Activated T-helper 1 cell treated with anti-CD3 and anti-CD28 coated beads, Interleukin-2, amount 50 U/mL, for 16 hours (primary cell): ENCODE measurements around the gene AFF3.
"Not testable (repeated sequence)": the region's sequence is repeated elsewhere in the genome, so short reads cannot be mapped to it uniquely, and the experiment has no call there.

ENCODE experiments used
- DNase-seq, 2 donors: peaks; one replicate each; pipeline ENCODE4 v3.0.0-alpha.2; 2020; ENCODE audit warnings: low read depth in 1 of 2, low spot score in 1 of 2

The AFF3 gene

DNA sequence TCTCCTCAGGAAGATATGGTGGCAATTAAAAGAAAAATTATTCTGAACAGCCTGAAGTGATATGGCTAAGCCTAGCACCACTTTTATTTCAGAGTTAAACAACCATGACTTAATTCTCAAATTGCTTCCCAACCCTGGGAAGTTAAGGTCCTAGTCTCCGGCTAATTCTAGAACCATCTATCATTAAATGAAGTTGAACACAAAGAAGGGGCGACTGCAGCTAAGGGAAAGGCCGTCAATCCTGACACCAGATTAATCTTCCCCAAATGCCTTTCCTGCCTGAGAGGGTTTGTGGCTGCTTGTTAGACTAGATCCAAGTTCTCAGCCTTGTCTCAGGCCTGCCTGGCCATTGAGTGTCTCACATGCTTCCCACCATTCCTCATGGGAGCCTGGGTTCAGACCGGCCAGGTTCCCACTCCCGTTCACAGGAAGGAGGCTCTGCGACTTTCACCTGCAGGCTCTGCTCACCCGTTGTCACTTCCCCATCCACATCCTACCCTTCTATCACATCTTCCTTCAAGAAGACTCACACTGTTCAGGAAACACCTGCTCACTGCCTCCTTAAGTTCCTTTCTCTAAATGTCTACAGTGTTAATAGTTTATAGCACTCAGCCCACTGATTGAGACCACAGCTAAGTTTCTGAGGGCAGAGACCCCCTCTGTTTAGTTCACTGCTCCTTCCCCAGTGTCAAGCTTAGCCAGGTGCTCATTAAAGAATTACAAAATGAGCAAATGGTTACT is 369.6 kb downstream of the AFF3 start:
- no peak for DNase-seq

DNA sequence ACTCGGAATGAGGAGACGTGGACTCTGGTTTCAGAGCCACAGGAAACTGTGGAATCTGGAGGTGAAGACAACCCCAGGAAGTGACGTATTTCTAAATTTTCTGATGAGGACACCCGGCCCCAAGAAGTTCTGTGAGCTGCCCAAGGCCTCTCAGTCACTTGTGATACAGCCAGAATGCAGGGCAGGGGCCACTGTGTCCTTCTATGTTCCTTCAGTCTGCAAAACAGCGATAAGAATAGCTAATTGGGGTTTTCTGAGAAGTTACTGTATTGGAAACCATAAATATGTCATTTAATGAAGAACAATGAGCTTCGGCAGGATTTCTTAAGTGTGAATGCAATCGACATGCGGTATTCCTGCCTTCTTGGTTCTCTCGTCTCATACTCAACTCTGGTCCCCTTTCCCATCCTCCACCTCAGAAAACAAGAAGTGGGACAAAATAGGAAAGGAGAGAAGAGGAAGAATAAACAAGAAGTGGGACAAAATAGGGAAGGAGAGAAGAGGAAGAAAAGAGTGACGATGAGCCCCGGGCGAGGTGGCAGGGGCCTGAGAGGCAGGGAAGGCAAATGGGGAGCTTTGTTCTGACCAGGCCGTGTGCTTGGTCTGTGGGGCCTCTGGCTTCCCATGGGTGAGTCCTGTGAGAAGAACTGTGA is 370.6 kb downstream of the AFF3 start:
- no peak for DNase-seq

DNA sequence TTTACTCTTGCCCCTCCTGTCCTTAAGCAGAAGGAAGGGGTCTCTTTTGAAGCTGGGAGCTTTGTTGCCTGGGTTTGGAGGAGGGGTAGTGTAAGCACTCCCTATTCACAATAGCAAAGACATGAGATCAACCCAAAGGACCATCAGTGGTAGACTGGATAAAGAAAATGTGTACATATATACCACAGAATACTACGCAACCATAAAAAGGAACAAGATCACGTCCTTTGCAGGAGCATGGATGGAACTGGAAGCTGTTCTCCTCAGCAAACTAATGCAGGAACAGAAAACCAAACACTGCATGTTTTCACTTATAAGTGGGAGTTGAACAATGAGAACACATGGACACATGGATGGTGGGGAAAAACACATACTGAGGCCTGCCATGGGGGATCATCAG is 371.5 kb downstream of the AFF3 start:
- no peak for DNase-seq

DNA sequence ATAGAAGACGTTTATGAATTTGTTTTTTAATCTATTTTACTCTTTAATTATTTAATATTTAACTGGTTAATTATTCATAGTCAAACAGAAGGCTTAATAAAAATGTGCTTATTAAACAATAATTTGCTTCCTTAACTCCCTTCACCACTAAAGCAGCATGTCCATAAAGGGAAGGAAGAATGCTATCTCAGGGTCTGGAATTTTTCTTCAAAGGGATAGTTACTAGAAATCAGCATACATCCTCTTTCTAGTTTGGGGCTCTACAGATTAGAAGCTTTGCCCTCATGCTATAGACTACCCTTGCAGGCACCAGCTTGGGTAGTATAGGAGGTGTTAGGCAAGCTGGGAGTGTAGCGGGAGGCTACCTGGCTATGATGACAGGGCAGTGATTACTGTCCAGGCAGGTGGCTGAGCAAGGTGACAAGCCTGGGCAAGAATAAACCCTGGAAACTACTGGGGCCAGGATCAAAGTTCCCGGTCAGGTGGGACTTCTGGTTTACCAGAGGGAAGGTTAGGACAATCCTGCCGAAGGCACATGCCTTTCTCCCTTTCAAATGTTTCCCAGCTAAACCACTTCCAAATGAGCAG is 376.6 kb downstream of the AFF3 start:
- DNase-seq = no peak

DNA sequence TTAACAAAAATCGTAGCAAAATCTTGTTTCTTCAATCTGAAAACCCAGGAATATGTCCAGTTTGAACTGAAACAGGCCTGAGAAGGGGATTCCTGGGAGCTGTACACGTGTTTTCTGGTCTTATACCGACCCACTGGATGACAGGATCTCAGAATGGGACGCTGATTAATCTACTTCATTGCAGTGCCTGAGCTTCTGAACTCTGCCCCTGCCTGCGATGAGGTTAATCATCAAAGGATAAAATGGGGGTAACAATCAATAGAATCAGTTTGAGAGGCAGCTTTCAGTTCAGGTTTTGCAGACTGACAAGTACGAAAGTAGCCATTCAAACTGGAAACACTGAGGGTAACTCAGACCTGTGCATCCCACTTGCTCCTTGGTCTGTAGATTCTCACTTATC is 378.6 kb downstream of the AFF3 start:
- DNase-seq = no peak

DNA sequence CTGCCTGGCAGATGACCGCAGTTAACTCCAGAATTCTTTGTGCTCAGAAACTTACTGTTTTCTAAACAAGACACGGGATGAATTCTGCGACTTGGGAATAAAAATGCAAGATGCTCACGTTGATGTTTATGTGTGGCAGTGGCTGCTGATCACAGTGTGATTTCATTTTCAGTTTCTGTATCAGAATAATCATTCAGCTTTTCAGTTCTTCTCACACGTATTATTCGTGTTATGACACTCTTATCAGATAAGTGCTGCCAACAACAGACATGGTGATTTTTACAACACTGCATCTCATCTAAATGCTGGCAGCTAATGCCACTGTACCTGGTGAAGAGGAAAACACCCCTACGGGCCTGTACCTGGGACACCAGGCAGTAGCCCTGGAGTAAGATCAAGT is 379.7 kb downstream of the AFF3 start:
- DNase-seq = no peak

DNA sequence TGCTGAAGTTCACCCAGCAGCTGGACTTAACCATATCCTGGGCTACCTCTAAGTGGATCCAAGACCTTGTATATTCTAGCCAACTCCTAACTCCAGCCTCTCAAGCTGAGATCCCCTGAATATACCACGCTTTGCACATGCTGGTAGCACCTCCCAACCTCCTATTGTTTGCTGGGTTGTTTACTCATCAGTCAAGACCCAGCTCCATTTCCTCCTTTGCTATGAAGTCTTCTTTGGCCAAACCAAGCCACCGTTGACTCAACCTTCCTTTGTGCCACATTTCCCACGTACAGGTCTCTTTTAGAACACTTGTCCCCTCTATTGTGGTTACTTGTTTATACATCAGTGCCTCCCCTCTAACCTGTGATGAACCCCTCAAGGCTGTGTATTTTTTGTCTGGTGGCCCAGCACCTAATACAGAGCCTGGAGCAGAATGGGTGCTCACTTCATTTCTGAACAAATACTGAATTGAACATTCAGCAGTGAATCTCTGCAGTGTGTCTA is 384.7 kb downstream of the AFF3 start:
- no peak for DNase-seq

DNA sequence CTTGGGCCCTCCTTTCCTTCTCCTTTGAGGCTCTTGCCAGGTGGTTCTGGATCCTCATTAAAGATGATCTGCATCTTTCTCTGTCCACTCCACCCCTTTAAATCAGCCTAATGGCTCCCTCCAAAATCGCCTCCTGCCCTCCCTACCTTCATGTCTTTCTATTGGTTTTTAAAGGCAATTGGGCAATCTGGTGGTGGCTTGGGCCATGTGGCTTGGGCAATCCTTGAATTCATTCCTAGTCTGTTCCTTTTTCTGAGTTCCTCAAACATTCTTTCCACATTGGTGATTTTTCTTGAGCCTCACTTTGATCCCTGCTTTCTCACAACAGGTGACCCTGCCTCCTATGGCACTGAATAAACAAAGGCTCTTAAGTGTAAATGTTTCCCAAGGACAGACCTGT is 386.3 kb downstream of the AFF3 start:
- DNase-seq = no peak

DNA sequence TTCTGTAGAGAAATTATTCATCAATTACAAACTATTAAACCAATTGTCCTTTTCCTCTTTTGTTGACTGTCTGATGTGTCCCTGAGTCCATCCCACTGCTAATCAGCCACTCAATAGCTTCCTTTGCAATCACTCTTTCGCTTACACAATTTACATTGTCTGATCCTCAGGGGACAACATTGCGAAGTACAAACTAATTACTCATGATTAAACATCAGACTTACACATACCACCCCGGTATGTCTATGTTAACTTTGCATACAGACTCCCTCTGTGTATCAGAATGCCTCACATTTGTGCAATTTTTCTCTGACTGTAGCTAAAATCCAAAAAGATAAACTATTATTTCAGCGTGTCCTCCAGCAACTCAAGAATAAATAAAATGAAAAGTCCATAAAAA is 388.2 kb downstream of the AFF3 start:
- no peak for DNase-seq

DNA sequence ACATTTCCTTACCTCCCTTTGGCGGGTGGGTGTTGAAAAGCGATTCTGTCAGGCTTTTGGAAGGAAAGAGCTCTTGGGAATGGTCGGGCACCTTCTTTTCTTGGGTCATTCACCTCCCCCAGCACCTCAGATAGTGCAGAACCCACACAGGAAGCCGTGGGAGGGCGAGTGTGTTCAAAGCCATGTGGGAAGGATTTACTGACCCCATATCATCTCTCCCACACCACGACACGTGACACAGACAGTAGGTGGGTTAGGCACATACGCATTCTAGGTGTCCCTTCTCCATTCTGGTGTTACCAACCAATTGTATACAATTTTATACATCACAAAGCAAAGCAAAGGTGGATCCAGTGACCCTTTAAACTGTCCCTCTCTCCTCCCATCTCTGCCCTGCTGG is 388.9 kb downstream of the AFF3 start:
- DNase-seq = no peak

DNA sequence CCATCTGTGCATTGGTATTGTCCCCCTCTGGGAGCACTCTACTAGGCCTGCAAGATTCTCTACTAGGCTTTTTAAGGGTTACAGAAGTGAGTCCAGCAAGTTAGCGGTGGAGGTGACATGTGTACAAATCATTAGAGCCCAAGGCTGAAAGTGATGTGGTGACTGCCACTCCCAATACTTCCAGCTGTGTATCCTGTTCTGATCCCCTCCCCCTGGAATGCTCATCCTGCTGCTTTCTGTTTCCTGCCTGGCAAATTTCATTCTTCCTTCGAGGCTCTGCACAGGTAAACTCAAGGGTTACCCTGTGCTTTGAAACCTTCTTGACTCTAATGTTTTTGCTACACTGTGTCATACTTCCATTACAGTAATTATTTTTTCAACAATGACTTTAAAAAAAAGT is 394.0 kb downstream of the AFF3 start:
- no peak for DNase-seq

DNA sequence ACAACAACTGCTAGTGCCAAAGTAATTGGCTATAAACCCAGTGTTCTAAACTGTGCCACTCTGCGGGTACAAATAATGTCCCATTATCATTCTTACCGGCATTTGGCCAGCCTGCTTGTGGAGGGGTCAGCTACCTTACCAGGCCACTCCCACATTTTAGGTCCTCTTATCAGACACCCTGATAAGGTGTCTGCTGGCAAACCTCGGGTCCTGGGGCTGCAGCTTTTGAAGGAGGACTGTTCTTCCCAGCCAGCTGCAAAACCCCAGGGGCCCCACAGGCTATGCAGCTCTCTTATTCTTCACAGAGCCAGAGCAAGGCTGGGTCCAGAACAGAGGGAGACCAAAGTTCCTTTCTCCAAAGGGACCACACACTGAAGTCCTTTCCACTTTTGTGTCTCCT is 394.5 kb downstream of the AFF3 start:
- no peak for DNase-seq

DNA sequence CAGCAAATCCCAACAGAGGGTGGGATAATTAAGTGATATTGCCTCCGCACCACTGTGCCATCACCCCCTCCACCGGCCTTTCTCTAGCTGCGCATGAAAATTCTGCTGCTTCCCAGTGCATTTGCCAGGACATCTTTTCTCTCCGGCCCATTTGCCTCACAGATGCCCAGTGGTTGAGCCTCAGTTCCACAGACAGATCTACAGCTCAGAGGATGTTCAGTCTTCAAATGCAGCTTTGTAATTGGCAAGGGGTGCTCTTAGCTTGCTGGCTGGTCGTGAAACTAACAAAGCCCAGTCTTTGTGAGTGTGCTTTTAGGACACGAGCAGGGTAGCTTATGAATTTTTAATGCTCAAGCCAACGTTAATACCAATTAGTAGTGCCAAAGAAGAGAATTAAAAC is 399.2 kb downstream of the AFF3 start:
- DNase-seq = no peak

DNA sequence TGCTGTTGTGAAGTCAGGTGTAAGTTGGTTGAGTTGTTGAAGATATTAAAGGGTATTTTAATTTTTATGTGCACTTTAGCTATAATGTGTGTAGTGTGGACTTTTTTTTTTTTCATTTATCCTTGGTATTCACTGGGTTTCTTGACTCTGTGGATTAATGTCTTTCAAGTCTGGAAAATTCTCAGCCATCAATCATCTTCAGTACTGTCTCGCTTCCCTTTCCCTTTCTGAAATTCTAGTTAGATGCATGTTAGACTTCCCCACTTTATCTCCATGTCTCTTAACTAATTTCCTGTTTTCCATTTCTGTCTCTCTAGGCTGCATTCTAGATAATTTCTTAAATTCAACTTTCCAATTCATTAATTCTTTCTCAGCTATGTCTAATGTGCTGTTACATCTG is 404.9 kb downstream of the AFF3 start:
- no peak for DNase-seq

DNA sequence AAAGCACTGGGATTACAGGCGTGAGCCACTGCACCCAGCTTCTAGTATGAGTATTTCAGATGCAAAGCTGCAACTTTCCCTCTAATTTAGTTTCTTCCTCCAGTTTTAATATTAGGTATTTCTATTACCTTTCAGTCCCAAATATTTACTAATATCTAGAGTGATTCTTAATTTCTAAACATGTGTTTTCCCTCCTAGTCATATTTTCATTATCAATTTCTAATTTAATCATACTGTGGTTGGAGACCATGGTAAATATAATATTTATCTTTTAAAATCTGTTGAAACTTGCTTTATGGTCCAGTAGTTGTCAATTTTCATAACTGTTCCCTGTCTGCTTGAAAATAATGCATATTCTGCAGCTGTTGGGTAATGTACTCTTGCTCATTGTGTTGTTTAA is 406.6 kb downstream of the AFF3 start:
- DNase-seq = no peak

DNA sequence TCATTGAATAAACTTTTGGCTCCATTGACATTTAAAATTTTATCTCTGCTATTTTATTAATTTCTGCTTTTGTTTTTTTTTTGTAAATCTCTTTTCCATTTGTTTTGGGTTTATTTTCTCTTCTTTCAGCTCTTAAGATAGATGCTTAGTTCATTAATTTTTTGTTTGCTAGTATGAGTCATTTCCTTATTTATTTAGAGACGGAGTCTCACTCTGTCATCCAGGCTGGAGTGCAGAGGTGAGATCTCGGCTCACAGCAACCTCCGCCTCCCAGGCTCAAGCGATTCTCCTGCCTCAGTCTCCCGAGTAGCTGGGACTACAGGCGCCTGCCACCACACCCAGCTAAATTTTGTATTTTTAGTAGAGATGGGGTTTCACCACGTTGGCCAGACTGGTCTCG is 407.1 kb downstream of the AFF3 start:
- not testable (repeated sequence) for DNase-seq

DNA sequence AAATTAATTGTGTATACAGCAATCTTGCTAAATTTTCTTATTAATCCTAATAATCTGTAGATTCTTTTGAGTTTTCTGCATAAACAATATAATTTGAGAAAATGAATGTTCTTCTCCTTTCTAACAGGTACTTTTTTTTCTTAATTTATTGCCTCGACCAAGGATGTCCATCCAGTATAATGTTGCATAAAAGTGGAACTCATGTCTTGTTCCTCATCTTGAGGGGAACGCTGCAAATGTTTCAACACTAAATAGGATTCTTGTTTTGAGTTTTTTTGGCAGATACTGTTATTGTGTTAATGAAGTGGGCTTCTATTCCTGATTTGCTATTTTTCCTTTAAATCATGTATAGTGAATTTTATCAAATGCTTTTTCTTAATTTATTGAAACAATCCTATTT is 408.2 kb downstream of the AFF3 start:
- no peak for DNase-seq

DNA sequence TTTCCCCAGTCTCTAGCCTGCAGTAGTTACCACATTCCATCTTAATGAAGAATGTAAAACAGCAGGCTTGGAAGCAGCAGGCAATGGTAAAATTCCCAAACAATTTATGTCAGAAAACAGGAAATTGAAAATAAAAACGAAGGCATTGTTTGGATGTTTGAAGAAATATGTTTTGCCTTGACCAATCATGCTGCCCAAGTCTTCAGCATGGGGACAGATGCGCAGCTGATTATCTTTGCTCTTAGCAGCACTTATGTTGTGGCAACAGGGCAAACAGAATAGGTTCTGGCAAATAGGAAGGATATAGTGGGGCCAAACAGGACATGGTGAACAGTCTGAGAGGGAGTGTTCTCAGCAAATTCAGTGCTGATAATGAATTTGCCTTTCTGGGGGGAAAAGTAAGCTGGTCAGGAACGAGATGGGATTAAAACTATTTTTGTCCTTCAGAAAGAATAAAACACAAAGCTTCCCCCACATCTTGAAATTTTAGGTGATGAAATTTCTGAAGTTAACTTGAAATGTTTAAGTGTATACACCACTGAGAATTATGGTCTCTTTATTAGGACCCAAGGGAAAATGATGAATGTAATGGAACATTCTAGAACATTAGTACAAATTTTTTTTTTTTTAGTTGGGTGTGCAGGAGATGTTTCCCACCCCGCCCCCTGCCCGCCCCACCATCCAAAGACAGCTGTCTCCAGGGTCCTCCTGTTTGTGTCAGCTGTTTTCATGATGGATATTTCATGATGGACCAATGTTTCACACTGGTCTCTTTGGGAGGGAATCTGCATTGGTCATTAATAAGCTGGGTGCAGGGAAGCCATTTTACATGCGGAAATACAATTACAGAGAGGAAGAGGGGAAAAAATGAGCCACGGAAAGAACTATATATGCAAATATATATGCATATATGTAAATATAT is 413.0 kb downstream of the AFF3 start:
- DNase-seq = no peak

DNA sequence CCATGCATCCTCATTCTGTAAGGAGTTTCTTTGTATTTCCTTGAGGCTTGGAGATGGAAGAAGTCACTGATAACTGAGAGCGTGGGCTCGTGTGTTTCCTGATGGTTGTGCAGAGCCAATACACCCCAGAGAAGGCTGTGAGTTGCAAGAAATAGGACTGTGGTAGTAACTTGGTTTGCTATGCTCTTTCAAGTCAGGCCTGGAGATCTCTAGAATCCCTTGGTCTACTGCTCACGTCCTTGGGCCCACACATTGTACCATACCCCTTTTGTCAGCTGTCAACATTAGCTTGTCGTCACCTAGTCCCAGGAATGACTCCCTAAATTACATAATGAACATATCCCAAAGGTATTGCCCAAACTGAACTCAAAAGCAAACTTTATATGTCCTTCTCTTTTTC is 414.2 kb downstream of the AFF3 start:
- no peak for DNase-seq

DNA sequence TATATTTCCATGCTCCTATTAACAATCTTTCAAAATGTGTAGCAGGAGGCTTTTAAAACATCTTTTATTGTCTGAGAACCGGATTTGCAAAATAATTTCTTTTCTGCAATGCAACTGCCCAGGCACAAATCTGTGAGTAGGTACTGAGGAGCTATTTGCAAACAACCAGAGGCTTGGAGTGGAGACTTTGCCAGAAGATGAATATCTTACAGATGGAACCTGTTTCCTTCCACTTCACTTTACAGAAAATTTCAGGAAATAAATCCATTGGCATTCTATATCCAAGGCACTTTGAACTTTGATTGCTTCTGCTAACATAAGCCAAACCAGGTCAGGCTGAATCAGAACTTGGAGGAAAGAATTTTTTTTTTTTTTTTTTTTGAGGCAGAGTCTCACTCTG is 415.2 kb downstream of the AFF3 start:
- DNase-seq = no peak

DNA sequence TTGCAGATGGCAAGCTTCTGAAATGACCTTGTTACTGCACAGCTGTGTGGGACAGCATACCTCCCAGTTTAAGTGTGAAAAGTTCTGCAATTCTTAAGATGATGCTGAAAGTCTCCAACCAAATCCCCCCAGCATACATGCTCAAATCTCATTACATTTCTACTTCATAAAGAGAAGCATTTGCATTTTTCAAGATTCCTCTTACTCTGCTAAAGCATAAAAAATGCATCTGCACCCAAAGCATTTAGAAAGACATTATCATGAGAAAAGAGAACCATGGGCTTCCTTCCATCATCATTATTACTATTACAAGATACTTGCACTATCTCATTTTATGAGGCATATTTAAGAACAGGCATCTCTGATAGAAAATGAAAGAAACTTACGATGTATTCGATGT is 415.7 kb downstream of the AFF3 start:
- DNase-seq = no peak

DNA sequence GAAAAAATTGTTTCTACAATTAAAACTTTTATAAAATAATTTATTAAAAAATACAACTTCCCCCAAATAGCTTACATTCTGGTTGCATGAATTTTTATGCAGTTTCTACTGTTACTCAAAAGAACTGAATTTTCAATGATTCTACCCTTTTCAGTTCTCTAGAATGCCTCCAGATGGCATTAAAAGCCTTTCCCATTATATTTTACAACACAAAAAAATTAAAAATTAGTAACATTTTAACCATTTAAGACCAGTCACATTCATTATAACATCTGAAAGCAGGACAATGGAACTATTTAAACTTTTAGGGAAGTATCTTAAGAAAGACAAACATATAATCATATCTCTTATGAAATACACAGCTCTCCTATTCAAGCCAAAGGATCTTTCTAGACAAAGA is 416.6 kb downstream of the AFF3 start:
- no peak for DNase-seq
